GM12878 (cell line): ENCODE data around the gene SLAMF9. TPM values are rescaled to one million over a fixed set of nuclear protein-coding genes. Genes with fewer than 3 reads are reported as not detected.

Source experiments
- ATAC-seq: fragments of 200-7000 bp; cut with Tn5 transposase; 3 replicates; pipeline ENCODE4 v1.9.1; 2020; ENCODE audit warnings: mild to moderate bottlenecking, moderate library complexity
- BruUV-seq: library from RNA; stranded (reverse); fragments of 400-500 nt; replicated peaks from 2 replicates; lab custom pipeline; 2021; lab: Mats Ljungman, UMichigan
- CTCF ChIA-PET: fragments of 300-600 bp; sonication (Branson Sonifier 250); formaldehyde crosslinking; extraction: SDS; loops from one replicate; lab custom pipeline; 2021; ENCODE audit warnings: inconsistent platforms; lab: Yijun Ruan, JAX
- POLR2A ChIA-PET: fragments of 350-600 bp; formaldehyde crosslinking; extraction: SDS; loops from one replicate; lab custom pipeline; 2021; ENCODE audit warnings: inconsistent platforms; lab: Charles Lee
- RAD21 ChIA-PET: fragments of 300-600 bp; sonication (Branson Sonifier 250); formaldehyde crosslinking; loops from one replicate; lab custom pipeline; 2023; ENCODE audit warnings: antibody characterized with exemption; ENCODE audit not compliant: unreplicated experiment; lab: Charles Lee
- SMC1A ChIA-PET: fragments of 300-600 bp; sonication (Branson Sonifier 250); formaldehyde crosslinking; loops from one replicate; lab custom pipeline; 2023; ENCODE audit not compliant: unreplicated experiment, uncharacterized antibody; lab: Charles Lee
- DNase-seq: peaks from one replicate; pipeline ENCODE4 v3.0.0-alpha.2; 2011; ENCODE audit warnings: low read depth, low spot score
- FAIRE-seq: peaks from 3 replicates; lab custom pipeline; 2011; peaks lifted over from hg19 to GRCh38; lab: Jason Lieb, UNC
- H2AFZ ChIP-seq: 2 replicates; pipeline ENCODE4 v1.6.0; 2011; ENCODE audit warnings: low read depth, low read length, control low read depth; ENCODE audit not compliant: control insufficient read depth
- H3K27ac ChIP-seq: 2 replicates; pipeline ENCODE4 v1.5.1; 2011; ENCODE audit warnings: control low read depth; ENCODE audit not compliant: control insufficient read depth, insufficient read depth
- H3K27me3 ChIP-seq, 2 experiments: replicated peaks in 1 of 2; 2 replicates each; pipeline versions ENCODE4 v1.6.0 to v1.6.1; 2011; ENCODE audit warnings: low read length in 1 of 2; ENCODE audit not compliant: control insufficient read depth in 2 of 2, insufficient read depth in 2 of 2
- H3K36me3 ChIP-seq, 2 experiments: 2 replicates each; pipeline ENCODE4 v1.5.1; 2011; ENCODE audit warnings: low read length in 1 of 2; ENCODE audit not compliant: control insufficient read depth in 2 of 2, insufficient read depth in 2 of 2
- H3K4me1 ChIP-seq: 2 replicates; pipeline ENCODE4 v1.6.1; 2011; ENCODE audit warnings: mild to moderate bottlenecking, low read length, moderate library complexity, mixed read lengths; ENCODE audit not compliant: control insufficient read depth, insufficient read depth
- H3K4me2 ChIP-seq: 2 replicates; pipeline ENCODE4 v1.6.0; 2011; ENCODE audit warnings: control low read depth; ENCODE audit not compliant: control insufficient read depth, insufficient read depth
- H3K4me3 ChIP-seq: fragments of 200-600 bp; sonication (generic); 2 replicates; pipeline ENCODE4 v1.5.1; 2016
- H3K79me2 ChIP-seq: 2 replicates; pipeline ENCODE4 v1.6.0; 2011; ENCODE audit warnings: low read length; ENCODE audit not compliant: control insufficient read depth, insufficient read depth
- H3K9ac ChIP-seq: 2 replicates; pipeline ENCODE4 v1.8.0; 2011; ENCODE audit warnings: low read length, control low read depth, mixed read lengths; ENCODE audit not compliant: control insufficient read depth, insufficient read depth
- H3K9me3 ChIP-seq: replicated peaks from 3 replicates; pipeline ENCODE4 v1.5.1; 2011; ENCODE audit warnings: mild to moderate bottlenecking, low read length; ENCODE audit not compliant: control insufficient read depth, insufficient read depth
- H4K20me1 ChIP-seq: 2 replicates; pipeline ENCODE4 v1.6.0; 2011; ENCODE audit not compliant: control insufficient read depth, insufficient read depth
- CBFB ChIP-seq: IDR thresholded peaks from 2 replicates; pipeline ENCODE4 v1.6.1; 2016; ENCODE audit warnings: antibody characterized with exemption, low read depth
- CBX3 ChIP-seq: fragments of 200-600 bp; sonication (generic); IDR thresholded peaks from 2 replicates; pipeline ENCODE4 v1.6.1; 2016; ENCODE audit warnings: low read depth, borderline replicate concordance
- FOS ChIP-seq: IDR thresholded peaks from 3 replicates; pipeline ENCODE4 v1.6.1; 2011; ENCODE audit warnings: borderline replicate concordance; ENCODE audit not compliant: insufficient read length; ENCODE audit errors: extremely low read depth
- IRF3 ChIP-seq: fragments of 450-650 bp; IDR thresholded peaks from 2 replicates; pipeline ENCODE4 v1.6.1; 2014; ENCODE audit warnings: mild to moderate bottlenecking
- RFX5 ChIP-seq: IDR thresholded peaks from 2 replicates; pipeline ENCODE4 v1.6.1; 2011; ENCODE audit warnings: low read depth, low read length, improper control_type of control experiment
- USF2 ChIP-seq: IDR thresholded peaks from 2 replicates; pipeline ENCODE4 v1.6.1; 2011; ENCODE audit warnings: low read depth, low read length, improper control_type of control experiment, borderline replicate concordance
- WRNIP1 ChIP-seq: IDR thresholded peaks from 2 replicates; pipeline ENCODE4 v1.6.1; 2011; ENCODE audit warnings: low read depth, low read length, improper control_type of control experiment, borderline replicate concordance
- ZBED1 ChIP-seq: IDR thresholded peaks from 2 replicates; pipeline ENCODE4 v1.6.1; 2016; ENCODE audit warnings: borderline replicate concordance
- ZNF217 ChIP-seq: fragments of 450-650 bp; IDR thresholded peaks from 2 replicates; pipeline ENCODE4 v1.6.1; 2017; ENCODE audit warnings: antibody characterized with exemption, mild to moderate bottlenecking
- WGBS: methylation state at CpG from one replicate; pipeline ENCODE4 v1.1.6; 2016; ENCODE audit warnings: low lambda C conversion rate; ENCODE audit not compliant: insufficient replicate concordance, insufficient coverage; ENCODE audit errors: missing lambda C conversion rate; 5-methylcytosine and 5-hydroxymethylcytosine counted together
- in situ Hi-C: fragments of 300-500 bp; cut with MboI; formaldehyde crosslinking; loops from 9 replicates; pipeline ENCODE4 v1.14.3; 2018; ENCODE audit warnings: mixed read lengths
- intact Hi-C: fragments of 100-400 bp; cut with micrococcal nuclease; formaldehyde crosslinking; loops from one replicate; pipeline ENCODE4 v1.14.2; 2022; ENCODE audit not compliant: unreplicated experiment
- polyA plus RNA-seq, 11 experiments: library from polyadenylated mRNA; depleted of rRNA in 4 of 11; unstranded in 6 of 11; stranded (reverse) in 5 of 11; fragments of >200 nt; fragmentation: Nextera tagmentation in 4 of 11; fragmentation: Illumina TruSeq in 1 of 11; extraction: Ambion mirVana in 4 of 11; extraction: Trizol in 1 of 11; gene quantifications; 1 replicate in 1 of 11; 2 replicates in 10 of 11; pipeline versions ENCODE4 v1.2.1 to v1.2.3, GENCODE V29; 2011 to 2016; ENCODE audit warnings: inconsistent platforms in 2 of 11, missing spikeins in 2 of 11, low read depth in 1 of 11
- total RNA-seq, 4 experiments: library from RNA; depleted of rRNA in 3 of 4; stranded (reverse); fragments of >200 nt in 3 of 4; fragmentation: Illumina TruSeq in 1 of 4; extraction: Trizol in 1 of 4; gene quantifications; 2 replicates each; pipeline versions ENCODE4 v1.2.1 to v1.2.3, GENCODE V29; 2013 to 2021
- TF ChIP-seq, protein P1 (sequence below): fragments of 450-650 bp; IDR thresholded peaks from 2 replicates; pipeline ENCODE4 v1.6.1; 2017; ENCODE audit warnings: antibody characterized with exemption, mild to moderate bottlenecking, moderate library complexity

The SLAMF9 gene
- total and polyA plus RNA-seq, 10 of the 15 experiments (the other 5 are each of a cell fraction or from before 2014, with no cell fraction given) = not detected

GRCh38 chr1:159991513-159991912, 37.5 kb upstream of the SLAMF9 start:
- H2AFZ ChIP-seq = no peak overlapping the region
- no peaks in the 10 kb centered on the region for H4K20me1 ChIP-seq
- in situ Hi-C loops = no loop called here
- H3K9me3 ChIP-seq = no peaks in the 10 kb centered on the region
- TF ChIP-seq ZBED1 (no peak), CBX3 (no peak), IRF3 (no peak), USF2 (no peak), ZNF217 (no peak), CBFB (no peak), FOS (no peak), WRNIP1 (no peak), RFX5 (no peak)
- TF ChIP-seq, protein P1, sequence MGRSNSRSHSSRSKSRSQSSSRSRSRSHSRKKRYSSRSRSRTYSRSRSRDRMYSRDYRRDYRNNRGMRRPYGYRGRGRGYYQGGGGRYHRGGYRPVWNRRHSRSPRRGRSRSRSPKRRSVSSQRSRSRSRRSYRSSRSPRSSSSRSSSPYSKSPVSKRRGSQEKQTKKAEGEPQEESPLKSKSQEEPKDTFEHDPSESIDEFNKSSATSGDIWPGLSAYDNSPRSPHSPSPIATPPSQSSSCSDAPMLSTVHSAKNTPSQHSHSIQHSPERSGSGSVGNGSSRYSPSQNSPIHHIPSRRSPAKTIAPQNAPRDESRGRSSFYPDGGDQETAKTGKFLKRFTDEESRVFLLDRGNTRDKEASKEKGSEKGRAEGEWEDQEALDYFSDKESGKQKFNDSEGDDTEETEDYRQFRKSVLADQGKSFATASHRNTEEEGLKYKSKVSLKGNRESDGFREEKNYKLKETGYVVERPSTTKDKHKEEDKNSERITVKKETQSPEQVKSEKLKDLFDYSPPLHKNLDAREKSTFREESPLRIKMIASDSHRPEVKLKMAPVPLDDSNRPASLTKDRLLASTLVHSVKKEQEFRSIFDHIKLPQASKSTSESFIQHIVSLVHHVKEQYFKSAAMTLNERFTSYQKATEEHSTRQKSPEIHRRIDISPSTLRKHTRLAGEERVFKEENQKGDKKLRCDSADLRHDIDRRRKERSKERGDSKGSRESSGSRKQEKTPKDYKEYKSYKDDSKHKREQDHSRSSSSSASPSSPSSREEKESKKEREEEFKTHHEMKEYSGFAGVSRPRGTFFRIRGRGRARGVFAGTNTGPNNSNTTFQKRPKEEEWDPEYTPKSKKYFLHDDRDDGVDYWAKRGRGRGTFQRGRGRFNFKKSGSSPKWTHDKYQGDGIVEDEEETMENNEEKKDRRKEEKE = no peak
- H3K4me3 ChIP-seq = no peak overlapping the region
- intact Hi-C loops = no loop called here
- H3K9ac ChIP-seq = no peak overlapping the region
- DNase-seq (no peak), FAIRE-seq (no peak), ATAC-seq (no peak)
- POLR2A ChIA-PET = no interaction called here
- H3K79me2 ChIP-seq = no peaks in the 10 kb centered on the region
- no peaks in the 10 kb centered on the region for H3K36me3 ChIP-seq
- CTCF ChIA-PET = interaction anchor here (0.9 to 1.4 kb wide), 3 partner anchors 9 to 16 kb away, joined by 3 to 9 read pairs (median 5); no protein-coding TSS in a partner anchor
- H3K4me2 ChIP-seq = no peak overlapping the region
- BruUV-seq = no TSS peak
- RAD21 ChIA-PET = no interaction called here
- SMC1A ChIA-PET = no interaction called here
- H3K27me3 ChIP-seq = no peaks in the 10 kb centered on the region; a peak in 2 of 4 replicates
- H3K27ac ChIP-seq = no peak overlapping the region
- 48% methylated on average over 4 of the region's 4 CpGs for WGBS
- no peaks in the 10 kb centered on the region for H3K4me1 ChIP-seq
